Stimulated activated CD8-positive, alpha-beta memory T cell treated with anti-CD3 and anti-CD28 coated beads, Interleukin-15, amount 100 ng/mL, for 1 hour (primary cell): ENCODE results near the gene CAND2.

ENCODE experiments used
- DNase-seq: peaks from one replicate; pipeline ENCODE4 v3.0.0-alpha.2; 2020; ENCODE audit warnings: low read depth

Gene CAND2

DNA sequence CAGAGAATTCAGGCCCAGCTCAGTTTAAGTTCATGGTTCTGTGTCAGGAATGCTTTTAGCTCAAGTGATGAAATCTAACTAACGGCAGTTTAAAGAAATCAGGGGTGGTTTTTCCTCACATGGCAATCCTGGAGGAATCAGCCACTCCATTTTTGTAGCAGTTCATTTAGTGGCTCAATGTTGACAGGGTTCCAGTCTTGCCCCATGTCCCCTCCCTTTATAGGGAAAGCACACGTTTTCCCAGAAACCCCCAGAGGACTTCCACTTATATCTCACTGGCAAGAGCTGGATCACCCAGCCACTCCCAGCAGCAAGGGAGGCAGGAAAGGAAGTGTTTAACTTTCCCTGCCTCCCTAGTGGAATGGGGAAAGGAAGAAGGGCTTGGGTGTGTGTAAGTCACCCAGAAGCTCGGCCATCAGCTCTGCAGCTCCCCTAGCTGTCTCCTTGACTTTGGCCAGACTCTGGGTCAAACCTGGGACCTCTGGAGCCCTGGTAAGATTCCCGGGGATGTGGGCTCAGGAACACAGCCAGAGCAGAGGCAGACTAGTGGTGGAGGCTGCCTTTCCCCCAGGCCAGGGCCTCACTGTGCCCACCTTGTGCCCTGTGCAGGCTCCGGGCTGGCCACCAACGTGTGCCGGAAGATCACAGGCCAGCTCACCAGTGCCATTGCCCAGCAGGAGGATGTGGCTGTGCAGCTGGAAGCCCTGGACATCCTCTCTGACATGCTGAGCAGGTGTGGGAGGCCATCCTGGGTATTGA, 11.3 kb downstream of the CAND2 start:
- no peak for DNase-seq

DNA sequence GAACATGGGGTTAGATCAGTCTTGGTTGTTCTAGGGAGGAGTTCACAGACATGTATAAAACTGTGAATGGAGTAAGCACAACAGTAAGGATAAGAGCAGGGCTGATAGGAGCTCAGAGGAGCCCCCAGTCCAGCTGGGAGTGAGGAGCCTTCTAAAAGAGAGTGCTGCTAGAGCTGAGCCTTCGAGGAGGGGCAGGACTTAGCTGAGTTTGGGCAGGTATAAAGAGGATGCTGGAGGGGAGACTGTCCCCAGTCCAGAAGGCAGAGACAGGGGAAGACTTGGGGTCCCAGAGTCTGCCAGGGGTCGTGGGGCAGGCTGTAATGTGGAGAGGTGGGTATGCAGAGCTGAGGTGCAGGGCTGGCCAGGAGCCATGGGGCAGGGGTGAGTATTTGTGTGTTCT, 12.1 kb downstream of the CAND2 start:
- DNase-seq: no peak

DNA sequence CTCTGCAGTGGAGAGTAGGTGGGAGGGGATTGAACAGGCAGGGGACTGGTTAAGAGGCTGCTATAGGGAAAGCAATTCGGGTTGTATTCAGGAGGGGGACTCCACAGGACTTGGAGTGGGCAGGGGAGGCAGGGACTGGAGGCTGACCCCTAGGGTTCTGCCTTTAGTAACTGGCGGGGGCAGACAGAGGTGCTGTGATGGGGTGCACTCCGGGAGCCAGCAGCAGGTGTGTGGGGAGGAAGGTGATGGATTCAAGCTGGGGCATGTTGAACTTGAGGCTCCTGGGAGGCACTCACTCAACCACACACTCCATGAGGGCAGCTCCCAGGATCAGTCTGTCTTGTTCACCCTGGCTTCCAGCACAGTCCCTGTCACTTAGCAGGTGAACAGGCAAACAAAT, 12.5 kb downstream of the CAND2 start:
- no peak for DNase-seq

DNA sequence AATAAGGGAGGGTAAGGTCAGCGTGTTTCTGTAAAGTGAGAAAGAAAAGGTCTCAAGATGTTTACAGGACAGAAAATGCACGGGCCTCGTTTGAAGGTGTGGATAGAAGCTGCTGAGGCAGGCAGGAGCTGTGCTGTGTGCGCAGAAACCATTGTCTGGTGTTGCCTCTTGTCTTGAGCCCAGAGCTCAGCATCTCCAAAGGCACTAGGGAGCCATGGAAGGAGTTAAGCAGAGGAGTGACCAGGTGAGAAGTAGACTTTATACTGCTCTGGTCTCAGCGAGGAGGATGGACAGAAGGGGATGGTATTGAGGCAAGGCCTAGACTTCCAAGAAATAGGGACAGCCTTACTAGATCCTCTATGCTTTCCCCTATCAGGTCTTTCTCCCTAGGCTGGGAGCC, 13.0 kb downstream of the CAND2 start:
- DNase-seq: no peak

DNA sequence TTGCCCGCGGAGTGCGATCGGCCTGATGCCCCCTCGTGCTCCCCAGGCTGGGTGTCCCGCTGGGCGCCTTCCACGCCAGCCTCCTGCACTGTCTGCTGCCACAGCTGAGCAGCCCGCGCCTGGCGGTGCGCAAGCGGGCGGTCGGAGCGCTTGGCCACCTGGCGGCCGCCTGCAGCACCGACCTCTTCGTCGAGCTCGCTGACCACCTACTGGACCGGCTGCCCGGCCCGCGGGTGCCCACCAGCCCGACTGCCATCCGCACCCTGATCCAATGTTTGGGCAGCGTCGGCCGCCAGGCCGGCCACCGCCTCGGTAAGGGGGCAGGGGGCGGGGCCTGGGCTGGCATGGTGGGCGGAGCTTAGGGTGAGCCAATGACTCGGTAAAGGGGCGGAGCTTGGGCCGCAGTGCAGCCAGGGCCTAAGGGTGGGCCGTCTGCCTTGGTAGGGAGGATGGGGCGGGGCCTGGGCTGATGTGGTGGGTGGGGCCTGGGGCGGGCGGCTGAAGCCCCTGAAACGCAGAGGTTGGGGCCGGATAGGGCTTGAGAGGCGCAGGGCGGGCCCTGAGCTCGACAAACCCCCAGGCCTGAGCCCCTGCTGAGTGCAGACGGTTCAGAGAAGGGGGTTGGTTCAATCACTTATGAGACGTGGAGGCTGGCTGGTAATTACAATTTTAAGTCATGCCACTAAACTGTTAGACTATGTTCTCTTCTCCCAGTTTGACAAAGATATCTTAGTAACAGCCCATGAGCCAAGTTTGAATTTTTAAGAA, 13.7 kb downstream of the CAND2 start:
- peak; percentile 93 for DNase-seq

DNA sequence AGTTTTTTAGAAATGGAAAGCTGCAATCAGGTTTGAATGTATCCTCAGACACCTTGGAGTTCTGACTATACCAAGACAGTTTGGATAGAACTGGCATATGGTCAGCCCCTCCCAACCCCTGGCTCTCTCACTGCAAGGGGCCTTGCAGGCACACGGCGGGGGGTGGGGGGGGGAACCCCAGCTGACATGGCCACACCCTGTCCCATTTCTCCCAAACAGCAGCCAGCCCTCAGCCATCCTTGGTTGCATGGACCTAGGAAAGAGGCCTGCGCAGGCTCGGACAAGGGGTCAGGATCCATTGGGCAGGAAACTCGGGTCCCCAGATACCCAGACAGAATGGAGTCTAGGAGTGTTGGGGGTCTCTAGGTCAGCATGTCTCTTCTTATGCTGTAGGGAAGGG, 14.5 kb downstream of the CAND2 start:
- DNase-seq: no peak

DNA sequence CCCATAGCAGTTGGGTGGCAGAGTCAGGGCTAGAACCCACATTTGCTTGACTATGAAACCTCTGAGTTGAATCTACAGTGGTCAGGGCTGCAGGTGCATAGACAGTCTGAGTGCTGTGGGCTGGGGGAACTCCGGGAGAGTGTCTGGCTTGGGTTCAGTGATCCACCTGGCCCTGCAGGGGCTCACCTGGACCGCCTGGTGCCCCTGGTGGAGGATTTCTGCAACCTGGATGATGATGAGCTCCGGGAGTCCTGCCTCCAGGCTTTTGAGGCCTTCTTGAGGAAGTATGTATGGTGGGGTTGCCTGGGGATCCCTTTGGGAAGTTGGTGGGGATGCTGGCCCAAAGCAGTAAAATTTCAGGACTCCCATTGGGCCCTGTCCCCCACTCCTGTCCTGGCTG, 16.3 kb downstream of the CAND2 start:
- DNase-seq: no peak

DNA sequence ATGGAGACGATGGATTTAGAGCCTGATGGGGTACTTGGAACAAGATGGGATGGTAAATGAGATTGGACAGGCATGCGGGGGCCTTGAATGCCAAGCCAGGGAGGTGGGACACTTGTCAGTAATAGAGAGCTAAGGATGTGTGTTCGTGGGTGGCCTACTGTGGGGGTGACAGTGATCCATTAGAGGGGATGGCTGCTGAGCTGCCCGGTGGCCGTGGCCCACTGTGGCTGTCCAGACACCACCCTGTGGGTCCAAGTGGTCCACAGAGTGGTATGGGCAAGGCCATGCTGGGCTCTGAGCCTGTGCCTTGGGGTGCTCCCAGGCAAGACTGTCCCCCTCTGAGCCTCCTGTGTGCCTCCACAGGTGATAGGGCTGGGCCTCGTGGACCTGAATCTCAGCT, 17.5 kb downstream of the CAND2 start:
- no peak for DNase-seq

DNA sequence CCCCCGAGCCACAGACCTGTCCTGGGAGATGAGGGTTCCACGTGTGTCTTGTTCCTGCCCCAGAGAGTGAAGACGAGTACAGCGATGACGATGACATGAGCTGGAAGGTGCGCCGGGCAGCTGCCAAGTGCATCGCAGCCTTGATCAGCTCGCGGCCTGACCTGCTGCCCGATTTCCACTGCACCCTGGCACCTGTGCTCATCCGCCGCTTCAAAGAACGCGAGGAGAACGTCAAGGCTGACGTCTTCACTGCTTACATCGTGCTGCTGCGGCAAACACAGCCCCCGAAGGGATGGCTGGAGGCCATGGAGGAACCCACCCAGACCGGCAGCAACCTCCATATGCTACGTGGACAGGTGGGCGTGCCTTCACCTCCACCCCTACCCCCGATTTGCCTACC, 18.6 kb downstream of the CAND2 start:
- no peak for DNase-seq

DNA sequence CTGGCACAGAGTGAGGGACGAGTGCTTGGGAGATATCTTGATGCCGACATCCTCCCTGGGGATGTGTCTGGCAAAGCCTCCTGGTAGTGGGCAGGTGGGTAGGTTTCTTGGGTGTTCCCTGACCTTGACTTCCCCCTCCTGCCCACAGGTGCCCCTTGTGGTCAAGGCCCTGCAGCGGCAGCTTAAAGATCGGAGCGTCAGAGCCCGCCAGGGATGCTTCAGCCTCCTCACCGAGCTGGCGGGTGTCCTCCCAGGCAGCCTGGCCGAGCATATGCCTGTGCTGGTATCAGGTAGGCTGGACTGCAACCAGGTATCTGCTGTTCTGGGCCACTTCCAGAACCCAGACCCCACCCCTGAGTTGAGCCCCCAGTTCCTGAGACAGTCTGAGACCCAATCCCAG, 19.2 kb downstream of the CAND2 start:
- no peak for DNase-seq

DNA sequence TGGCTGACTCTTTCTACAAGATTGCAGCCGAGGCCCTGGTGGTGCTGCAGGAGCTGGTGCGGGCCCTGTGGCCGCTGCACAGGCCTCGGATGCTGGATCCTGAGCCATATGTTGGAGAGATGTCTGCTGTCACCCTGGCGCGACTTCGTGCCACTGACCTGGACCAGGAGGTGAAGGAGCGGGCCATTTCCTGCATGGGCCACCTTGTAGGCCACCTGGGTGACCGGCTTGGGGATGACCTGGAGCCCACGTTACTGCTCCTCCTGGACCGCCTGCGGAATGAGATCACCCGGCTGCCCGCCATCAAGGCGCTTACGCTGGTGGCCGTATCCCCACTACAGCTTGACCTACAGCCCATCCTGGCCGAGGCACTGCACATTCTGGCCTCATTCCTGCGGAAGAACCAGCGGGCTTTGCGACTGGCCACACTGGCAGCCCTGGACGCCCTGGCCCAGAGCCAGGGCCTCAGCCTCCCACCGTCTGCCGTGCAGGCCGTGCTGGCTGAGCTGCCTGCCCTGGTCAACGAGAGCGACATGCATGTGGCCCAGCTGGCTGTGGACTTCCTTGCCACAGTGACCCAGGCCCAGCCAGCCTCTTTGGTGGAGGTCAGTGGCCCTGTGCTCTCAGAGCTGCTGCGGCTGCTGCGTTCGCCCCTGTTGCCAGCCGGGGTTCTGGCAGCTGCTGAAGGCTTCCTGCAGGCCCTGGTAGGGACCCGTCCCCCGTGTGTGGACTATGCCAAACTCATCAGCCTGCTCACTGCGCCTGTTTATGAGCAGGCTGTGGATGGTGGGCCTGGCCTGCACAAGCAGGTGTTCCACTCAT, 20.3 kb downstream of the CAND2 start:
- DNase-seq: no peak

DNA sequence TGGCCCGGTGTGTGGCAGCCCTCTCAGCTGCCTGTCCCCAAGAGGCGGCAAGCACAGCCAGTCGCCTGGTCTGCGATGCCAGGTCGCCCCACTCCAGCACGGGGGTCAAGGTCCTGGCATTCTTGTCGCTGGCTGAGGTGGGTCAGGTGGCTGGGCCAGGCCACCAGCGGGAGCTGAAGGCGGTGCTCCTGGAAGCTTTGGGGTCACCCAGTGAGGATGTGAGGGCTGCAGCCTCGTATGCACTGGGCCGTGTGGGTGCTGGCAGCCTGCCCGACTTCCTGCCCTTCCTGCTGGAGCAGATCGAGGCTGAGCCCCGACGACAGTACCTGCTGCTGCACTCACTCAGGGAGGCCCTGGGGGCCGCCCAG, 20.8 kb downstream of the CAND2 start:
- DNase-seq: no peak

DNA sequence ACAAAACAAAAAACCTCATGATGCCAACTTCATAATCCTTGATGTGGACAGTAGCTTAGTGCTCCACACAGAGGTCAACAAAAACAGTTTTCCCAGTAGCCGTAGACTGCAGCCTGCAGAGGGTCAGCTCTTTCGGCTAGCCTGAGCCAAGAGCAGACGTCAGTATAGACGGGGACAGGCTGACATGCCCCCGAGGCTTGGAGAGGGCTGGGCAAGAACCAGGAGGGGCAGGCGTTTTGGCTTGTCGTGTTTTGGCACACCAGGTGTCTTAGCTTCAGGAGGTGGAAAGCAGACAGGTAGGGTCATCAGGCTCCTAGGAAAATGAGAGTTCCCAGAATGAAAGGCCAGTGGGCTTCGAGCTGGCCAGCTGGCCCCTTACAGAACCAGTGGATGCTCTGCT, 21.8 kb downstream of the CAND2 start:
- DNase-seq: no peak

DNA sequence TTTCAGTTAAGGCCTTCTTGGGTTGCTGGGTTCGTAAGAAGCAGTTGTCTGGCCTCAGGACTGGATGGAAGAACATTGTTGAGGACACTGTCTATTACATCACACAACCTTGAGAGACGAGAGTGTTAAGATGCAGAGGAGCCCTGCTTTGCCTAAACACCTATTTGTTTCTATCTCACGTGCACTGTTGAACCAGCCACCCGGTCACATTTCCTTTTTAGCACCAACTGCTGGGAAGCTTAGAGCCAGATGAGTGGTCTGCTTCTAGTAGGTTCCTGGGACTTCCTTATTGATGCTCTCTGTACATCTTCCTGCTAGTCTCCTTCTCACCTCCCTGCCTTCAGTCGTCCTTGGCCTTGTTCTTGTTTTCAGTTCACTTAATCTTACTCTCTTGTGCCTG, 22.3 kb downstream of the CAND2 start:
- no peak for DNase-seq

DNA sequence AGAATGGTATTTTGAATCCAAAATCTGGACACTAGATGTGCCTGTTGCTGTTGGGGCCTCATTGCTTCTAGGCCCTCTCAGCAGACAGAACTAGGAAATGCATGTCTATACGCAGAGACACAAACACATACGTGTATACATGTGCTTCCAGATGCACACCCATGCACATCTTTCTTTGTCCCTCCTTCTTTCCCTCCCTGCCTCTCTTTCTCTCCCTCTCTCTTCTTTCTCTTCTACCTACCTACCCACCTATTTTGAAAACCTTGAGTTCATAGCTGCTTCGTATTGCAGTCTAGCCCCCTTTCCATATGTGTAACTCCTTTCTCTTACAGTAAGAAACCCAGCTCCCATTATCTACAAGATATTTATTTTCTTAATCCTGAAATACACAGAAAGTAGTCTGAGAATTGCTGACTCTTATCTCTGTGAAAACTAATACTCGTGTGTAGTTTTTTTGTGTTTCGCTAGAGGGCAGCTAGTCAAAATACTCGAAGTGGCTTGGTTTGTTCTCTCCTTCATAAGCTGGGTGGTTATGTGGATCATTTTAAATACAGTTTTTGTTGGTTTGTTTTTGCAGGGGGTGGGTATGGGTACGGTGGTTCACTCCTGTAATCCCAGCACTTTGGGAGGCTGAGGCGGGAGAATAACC, 26.4 kb downstream of the CAND2 start:
- no peak for DNase-seq

DNA sequence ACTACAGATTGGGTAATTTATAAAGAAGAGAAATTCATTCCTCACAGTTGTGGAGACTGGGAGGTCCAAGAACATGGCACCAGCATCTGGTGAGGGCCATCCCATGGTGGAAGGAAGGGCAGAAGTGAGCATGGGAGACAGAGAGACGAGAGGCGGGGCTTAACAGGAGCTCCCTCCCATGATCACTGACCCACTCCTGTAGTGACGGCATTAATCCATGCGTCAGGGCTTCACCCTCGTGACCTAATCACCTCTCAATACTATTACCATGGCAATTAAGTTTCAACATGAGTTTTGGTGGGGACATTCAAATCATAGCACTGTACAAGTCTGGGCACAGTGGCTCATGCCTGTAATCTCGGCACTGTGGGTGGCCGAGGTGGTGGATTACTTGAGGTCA, 27.8 kb downstream of the CAND2 start:
- no peak for DNase-seq

DNA sequence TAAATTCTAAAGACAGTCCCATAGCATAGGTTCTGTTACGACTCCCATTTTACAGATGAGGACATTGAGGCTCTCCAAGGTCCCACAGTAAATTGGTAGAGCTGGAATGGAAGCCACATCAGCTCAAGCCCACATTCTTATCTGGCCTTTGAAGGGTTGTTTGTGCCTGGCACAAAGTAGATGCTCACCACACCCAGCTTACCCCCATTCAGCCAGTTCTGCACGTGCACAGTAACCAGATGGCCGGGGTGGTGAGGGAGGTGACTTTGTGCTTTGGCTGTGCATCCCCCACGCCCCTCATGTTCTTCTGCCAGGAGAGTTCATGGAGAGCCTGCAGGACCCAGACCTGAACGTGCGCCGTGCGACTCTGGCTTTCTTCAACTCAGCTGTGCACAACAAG, 28.7 kb downstream of the CAND2 start:
- no peak for DNase-seq

DNA sequence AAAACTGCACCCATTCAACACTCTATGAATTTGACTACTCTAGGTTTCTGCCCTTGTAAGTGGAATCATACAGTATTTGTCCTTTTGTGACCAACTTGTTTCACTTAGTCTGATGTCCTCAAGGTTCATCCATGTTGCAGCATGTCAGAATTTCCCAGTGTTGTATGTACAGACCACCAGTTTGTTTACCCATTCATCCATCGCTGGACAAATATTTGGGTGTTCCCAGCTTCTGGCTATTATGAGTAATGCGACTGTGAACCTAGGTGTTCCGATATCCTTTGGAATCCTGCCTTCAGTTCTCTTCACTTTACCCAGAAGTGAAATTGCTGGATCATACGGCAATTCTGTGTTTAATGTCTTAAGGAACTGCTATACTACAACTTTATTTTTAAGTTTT, 32.3 kb downstream of the CAND2 start:
- DNase-seq: no peak

DNA sequence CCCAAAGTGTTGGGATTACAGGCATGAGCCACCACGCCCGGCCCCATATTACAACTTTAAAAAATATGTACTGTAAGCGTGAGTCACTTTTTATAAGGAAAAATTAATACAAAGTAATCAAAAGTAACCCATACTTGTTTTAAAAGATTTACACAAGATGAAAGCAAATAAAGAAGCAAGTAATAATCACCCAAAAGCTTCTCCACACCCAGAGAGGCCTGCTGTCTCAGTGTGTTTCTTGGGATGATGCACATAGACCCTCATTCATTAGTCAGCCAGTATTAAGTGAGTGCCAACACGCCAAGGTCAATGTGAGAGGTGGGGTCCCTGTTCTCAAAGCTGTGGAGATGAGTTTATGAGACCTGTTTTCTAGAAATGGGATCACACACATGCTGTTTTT, 32.9 kb downstream of the CAND2 start:
- no peak for DNase-seq

DNA sequence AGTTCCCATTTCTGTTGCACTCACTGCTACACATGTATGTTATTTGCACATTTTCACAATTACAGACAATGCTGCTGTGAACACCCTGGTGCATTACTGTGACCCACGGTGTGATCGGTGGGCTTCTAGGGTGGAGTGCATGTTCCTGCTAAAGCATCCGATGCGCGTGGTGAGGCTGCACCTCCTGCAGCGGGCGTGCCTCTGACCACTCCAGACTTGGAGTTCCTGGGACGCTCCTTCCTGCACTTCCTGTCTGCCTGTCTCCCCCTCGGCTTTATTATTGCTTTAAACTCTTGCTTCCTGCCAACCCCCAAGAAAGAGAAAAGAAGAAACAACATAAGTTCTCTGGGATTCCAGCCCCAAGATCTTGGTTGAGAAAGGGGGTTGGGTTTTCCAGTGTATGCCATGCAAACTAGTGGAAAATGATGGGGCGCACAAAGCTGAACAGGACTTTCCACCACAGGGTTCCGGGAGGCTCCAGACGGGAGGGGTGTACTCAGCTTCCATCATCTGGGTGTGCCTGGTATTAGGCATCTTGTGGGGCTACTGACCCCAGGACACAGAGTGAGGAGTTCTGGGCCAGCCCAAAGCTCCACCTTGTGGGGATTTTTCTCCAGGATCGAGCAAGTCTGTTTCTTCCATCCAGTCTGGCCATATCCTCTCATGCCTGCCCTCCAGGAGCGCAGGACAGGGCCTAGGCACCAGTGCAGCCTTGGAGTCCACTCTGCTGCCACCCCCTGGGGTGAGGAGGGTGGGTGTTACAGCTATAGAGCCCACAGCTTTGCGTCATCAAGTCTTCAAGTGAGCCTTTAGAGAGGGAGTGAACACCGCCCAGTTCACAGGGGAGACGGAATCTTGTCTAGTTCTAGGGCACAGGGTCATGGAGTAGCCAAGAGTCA, 33.7 kb downstream of the CAND2 start:
- DNase-seq: no peak

DNA sequence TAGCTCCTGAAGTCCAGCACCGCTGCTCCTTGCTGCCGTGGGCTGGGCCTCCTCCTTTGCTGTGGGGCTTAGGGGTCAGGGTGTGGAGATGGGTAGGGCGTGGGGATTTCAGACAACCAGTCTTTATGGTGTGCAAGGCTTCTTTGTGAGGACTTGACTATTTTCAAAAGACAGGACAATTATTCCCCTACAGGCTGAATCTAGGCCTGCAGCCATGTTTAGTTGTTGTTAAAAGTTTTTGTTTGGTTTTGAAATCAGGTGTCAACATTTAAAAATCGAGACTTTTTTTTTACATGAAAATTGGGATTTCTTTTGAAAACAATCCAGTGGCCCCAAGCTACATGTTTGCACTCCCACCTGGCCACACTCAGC, 34.3 kb downstream of the CAND2 start:
- DNase-seq: no peak
